C4-2B (cell line): ENCODE results near the gene REPS1.

ENCODE experiments used
- CTCF ChIP-seq: fragments of 450-650 bp; conservative IDR thresholded peaks from 2 replicates; pipeline ENCODE4 v1.5.1; 2017; ENCODE audit warnings: mild to moderate bottlenecking
- ZFX ChIP-seq: fragments of 450-650 bp; IDR thresholded peaks from 2 replicates; pipeline ENCODE4 v1.6.1; 2017

- TF ChIP-seq ZFX (no peak), CTCF (no peak)
These were observed 19.4 kb upstream of the REPS1 start for GRCh38 chr6:139007428-139007827.
